ENCODE measurements around the gene CLASRP. TPM values are rescaled to one million over a fixed set of nuclear protein-coding genes. Genes with fewer than 3 reads are reported as not detected.

The CLASRP gene
- total RNA-seq, 3 donors from 2014 or later (not counting 1 experiment from before 2014, with no cell fraction given): 142 to 160 (median 146) TPM

DNA sequence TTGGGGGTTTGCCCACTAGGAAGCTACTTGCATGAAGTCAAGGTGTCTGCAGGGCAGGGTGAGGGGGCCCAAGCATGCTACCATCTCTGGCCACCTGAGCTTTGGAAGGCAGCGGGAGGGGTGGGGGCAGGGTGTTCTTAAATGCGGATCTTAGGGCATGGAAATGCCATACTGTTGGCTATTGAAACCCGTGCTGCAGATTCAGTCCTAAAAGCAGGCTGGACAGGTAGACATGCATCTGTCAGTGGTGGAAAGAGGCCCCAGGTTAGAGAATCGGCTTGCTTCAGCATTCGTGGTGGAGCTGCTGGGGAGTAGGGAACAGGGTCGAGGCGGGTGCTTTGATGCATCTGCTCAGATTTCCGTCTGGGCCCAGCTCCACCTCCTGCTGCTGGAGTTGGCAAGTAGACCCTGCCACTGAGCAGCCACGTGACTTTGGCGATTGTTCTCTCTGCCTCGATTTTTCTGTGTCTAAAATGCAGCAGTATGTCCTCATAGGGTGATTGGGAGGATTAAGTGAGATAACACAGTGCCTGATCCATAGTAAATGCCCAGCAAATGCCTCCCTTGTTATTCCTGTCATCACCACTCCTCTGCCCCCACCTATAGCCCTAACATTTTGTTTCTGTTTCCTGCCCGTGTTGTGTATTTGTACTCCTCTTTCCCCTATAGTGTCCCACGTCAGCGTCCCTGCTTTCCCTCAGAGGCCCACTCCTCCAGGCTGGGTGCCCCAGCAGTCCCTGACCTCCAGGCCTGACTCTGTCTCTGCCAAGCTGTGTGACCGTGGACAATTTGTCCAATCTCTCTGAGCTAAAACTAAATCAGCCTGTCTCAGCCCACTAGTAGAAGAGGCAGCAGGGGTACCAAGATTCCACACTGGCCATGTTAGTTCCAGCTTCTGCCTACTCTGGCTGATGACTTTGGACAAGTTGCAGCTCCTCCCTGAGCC, 59.9 kb downstream of the CLASRP start:
- H3K4me1 Mint-ChIP-seq: peaks cover 58 to 73% of the 10 kb centered on the region in 2 donors
- 81% methylated on average over 15 of the region's 15 CpGs for WGBS (ENCODE audit: insufficient coverage)
- no peak overlapping the region for H3K4me3 ChIP-seq (ENCODE audit: low read length)
- no peaks in the 10 kb centered on the region for H3K36me3 Mint-ChIP-seq
- no peaks in the 10 kb centered on the region for H3K9me3 ChIP-seq (ENCODE audit: control insufficient read depth, insufficient read depth, low read length)
- no peak for ATAC-seq
- H3K36me3 ChIP-seq (ENCODE audit: control insufficient read depth, insufficient read depth, low read length): no peaks in the 10 kb centered on the region
- intact Hi-C loops (cut with micrococcal nuclease): no loop called here
- peak overlapping the region in 1 of 2 donors; percentile 50 for H3K27ac Mint-ChIP-seq
- no peak overlapping the region for H3K27ac ChIP-seq (ENCODE audit: low read length)
- no peaks in the 10 kb centered on the region for H3K9me3 Mint-ChIP-seq
- DNase-seq: no peak
- no peaks in the 10 kb centered on the region for H3K27me3 Mint-ChIP-seq (ENCODE audit: low read depth in 2 of 2)
- H3K4me1 ChIP-seq (ENCODE audit: control insufficient read depth, insufficient read depth, low read length): peaks cover 53% of the 10 kb centered on the region
- no peak overlapping the region for H3K4me3 Mint-ChIP-seq
- TF ChIP-seq, protein P1, sequence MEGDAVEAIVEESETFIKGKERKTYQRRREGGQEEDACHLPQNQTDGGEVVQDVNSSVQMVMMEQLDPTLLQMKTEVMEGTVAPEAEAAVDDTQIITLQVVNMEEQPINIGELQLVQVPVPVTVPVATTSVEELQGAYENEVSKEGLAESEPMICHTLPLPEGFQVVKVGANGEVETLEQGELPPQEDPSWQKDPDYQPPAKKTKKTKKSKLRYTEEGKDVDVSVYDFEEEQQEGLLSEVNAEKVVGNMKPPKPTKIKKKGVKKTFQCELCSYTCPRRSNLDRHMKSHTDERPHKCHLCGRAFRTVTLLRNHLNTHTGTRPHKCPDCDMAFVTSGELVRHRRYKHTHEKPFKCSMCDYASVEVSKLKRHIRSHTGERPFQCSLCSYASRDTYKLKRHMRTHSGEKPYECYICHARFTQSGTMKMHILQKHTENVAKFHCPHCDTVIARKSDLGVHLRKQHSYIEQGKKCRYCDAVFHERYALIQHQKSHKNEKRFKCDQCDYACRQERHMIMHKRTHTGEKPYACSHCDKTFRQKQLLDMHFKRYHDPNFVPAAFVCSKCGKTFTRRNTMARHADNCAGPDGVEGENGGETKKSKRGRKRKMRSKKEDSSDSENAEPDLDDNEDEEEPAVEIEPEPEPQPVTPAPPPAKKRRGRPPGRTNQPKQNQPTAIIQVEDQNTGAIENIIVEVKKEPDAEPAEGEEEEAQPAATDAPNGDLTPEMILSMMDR (IDR thresholded peaks at IDR 0.05): no peak
- H3K27me3 ChIP-seq (ENCODE audit: control insufficient read depth, insufficient read depth, low read length): no peaks in the 10 kb centered on the region

DNA sequence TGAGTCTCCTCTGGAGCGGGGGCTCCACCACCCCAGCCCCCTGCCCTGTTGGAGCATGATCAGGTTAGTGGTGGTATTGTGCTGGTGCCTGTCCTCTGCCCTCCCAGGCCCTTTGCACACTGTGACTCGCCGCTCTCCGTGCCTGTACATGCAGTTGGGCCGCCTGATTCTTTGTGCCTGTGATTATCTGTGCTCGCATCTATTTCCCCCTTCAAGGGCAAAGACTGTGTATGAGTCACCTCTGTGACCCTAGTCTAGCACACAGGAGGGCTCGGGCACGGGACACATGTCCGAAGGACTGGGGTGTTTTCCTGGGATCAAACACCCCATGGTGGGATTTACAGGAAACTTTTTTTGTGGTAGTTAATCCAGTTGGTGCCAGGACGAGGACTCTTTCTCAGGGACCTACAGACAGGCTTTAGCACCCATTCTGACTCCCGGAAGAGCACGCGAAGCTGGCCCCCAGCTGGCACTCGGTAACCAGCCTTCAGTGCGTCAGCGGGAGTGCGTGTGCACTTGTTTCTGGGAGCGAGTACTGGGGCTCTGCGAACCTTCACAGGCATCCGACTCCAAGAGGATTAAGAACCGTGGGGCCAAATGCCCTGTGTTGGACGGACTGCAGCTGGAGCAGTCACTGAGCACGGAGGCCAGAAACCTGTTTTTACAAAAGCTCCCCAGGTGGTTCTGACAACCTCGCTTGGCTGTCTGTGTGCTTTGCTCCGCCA, 60.8 kb downstream of the CLASRP start:
- Histone ChIP-seq H3K4me3 (ENCODE audit: low read length) (no peak overlapping the region), H3K36me3 (ENCODE audit: control insufficient read depth, insufficient read depth, low read length) (no peaks in the 10 kb centered on the region), H3K27me3 (ENCODE audit: control insufficient read depth, insufficient read depth, low read length) (no peaks in the 10 kb centered on the region), H3K27ac (ENCODE audit: low read length) (no peak overlapping the region), H3K9me3 (ENCODE audit: control insufficient read depth, insufficient read depth, low read length) (no peaks in the 10 kb centered on the region), H3K4me1 (ENCODE audit: control insufficient read depth, insufficient read depth, low read length) (peaks cover 53% of the 10 kb centered on the region)
- no peaks in the 10 kb centered on the region for H3K27me3 Mint-ChIP-seq (ENCODE audit: low read depth in 2 of 2)
- no peaks in the 10 kb centered on the region for H3K36me3 Mint-ChIP-seq
- TF ChIP-seq, protein P1 (IDR thresholded peaks at IDR 0.05): no peak
- H3K9me3 Mint-ChIP-seq: no peaks in the 10 kb centered on the region
- no peak overlapping the region for H3K4me3 Mint-ChIP-seq
- intact Hi-C loops (cut with micrococcal nuclease): no loop called here
- WGBS (ENCODE audit: insufficient coverage): 94% methylated on average over 25 of the region's 25 CpGs
- H3K4me1 Mint-ChIP-seq: peaks cover 57 to 73% of the 10 kb centered on the region in 2 donors
- no peak for ATAC-seq
- no peak for DNase-seq
- peak overlapping the region in 1 of 2 donors; percentile 50 for H3K27ac Mint-ChIP-seq

DNA sequence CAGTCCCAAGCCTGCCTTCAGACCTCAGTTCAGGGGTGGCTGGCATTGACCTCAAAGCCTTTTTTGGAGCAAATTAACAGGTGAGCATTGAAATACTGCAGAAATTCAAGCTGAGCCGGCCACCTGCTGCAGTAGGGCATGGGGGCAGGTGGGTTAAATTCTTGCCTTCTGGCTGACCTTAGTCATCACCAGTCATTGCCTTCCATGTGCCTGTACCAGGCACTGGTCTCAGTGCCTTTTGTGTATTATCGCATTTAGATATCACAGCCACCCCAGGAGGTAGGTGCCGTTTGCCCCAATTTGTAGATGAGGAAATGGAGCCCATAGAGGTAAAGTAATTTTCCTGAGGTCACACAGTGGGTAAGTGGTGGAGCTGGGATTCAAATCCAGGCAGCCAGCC, 61.4 kb downstream of the CLASRP start:
- H3K4me1 ChIP-seq (ENCODE audit: control insufficient read depth, insufficient read depth, low read length): peaks cover 53% of the 10 kb centered on the region
- DNase-seq (no peak), ATAC-seq (no peak)
- no peaks in the 10 kb centered on the region for H3K9me3 Mint-ChIP-seq
- intact Hi-C loops (cut with micrococcal nuclease): no loop called here
- TF ChIP-seq, protein P1 (IDR thresholded peaks at IDR 0.05): no peak
- peaks cover 58 to 74% of the 10 kb centered on the region in 2 donors for H3K4me1 Mint-ChIP-seq
- no peaks in the 10 kb centered on the region for H3K36me3 Mint-ChIP-seq
- WGBS (ENCODE audit: insufficient coverage): 86% methylated on average over 3 of the region's 3 CpGs
- no peak overlapping the region for H3K4me3 ChIP-seq (ENCODE audit: low read length)
- peak overlapping the region in 1 of 2 donors; percentile 77 for H3K27ac Mint-ChIP-seq
- H3K27ac ChIP-seq (ENCODE audit: low read length): no peak overlapping the region
- H3K4me3 Mint-ChIP-seq: no peak overlapping the region
- no peaks in the 10 kb centered on the region for H3K9me3 ChIP-seq (ENCODE audit: control insufficient read depth, insufficient read depth, low read length)
- H3K27me3 ChIP-seq (ENCODE audit: control insufficient read depth, insufficient read depth, low read length): no peaks in the 10 kb centered on the region
- H3K27me3 Mint-ChIP-seq (ENCODE audit: low read depth in 2 of 2): no peaks in the 10 kb centered on the region
- H3K36me3 ChIP-seq (ENCODE audit: control insufficient read depth, insufficient read depth, low read length): no peaks in the 10 kb centered on the region
